ENCODE results near the gene IL1RN. TPM values are rescaled to one million over a fixed set of nuclear protein-coding genes. Genes with fewer than 3 reads are reported as not detected.
A peak's percentile ranks its signal among the peaks of the same experiment; 100 is the strongest.

The IL1RN gene
- total and polyA plus RNA-seq, 2 of the 13 experiments (the other 11 are each of a cell fraction or from before 2014, with no cell fraction given), result 21.2 to 101 TPM

DNA sequence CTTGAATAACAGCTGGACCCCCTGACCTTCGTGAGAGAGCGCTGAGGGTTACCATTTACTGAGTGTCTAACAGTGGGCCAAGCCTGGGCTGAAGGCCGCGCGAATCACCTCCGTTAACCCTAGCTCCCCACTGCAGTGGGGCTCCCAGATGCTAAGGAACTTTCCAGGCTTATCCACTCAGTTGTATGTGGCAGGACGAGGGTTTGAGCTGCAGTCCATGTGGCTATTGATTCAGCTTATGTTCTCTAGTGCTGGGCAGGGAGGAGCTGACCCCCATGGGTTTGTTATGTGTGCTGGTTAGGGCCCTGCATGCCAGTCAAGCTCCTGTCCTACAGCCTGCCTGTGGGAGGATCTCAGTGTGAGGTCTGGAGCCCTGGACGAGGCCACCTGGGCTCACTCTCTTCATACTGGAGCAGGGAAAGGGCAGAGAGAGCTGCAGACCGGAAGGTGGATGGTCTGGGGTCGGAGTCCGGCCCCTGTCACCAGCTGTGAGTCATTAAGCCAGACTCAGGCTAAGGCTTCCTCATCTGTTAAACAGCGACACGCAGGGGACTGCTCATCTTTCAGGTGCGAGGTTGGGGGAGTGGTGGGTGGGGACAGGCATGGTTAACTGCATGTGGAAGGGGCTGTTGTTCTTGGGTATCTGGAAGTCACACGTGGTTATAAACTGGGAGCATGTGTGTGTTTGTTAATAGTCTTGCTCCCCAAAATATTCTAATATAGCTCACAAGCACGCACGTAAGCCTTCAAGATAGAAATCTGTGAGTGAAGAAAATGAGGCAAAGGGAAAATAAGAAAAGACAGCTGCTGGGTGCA, 52.9 kb downstream of the IL1RN start (continued):
- TF ChIP-seq, protein P1, sequence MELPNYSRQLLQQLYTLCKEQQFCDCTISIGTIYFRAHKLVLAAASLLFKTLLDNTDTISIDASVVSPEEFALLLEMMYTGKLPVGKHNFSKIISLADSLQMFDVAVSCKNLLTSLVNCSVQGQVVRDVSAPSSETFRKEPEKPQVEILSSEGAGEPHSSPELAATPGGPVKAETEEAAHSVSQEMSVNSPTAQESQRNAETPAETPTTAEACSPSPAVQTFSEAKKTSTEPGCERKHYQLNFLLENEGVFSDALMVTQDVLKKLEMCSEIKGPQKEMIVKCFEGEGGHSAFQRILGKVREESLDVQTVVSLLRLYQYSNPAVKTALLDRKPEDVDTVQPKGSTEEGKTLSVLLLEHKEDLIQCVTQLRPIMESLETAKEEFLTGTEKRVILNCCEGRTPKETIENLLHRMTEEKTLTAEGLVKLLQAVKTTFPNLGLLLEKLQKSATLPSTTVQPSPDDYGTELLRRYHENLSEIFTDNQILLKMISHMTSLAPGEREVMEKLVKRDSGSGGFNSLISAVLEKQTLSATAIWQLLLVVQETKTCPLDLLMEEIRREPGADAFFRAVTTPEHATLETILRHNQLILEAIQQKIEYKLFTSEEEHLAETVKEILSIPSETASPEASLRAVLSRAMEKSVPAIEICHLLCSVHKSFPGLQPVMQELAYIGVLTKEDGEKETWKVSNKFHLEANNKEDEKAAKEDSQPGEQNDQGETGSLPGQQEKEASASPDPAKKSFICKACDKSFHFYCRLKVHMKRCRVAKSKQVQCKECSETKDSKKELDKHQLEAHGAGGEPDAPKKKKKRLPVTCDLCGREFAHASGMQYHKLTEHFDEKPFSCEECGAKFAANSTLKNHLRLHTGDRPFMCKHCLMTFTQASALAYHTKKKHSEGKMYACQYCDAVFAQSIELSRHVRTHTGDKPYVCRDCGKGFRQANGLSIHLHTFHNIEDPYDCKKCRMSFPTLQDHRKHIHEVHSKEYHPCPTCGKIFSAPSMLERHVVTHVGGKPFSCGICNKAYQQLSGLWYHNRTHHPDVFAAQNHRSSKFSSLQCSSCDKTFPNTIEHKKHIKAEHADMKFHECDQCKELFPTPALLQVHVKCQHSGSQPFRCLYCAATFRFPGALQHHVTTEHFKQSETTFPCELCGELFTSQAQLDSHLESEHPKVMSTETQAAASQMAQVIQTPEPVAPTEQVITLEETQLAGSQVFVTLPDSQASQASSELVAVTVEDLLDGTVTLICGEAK (IDR thresholded peaks at IDR 0.05), result no peak
- TF ChIP-seq, protein P1 (CRISPR knock-in tag; IDR thresholded peaks at IDR 0.05), result no peak; the same call in 1 of the 2 replicates
- TF ChIP-seq MTF1 (CRISPR knock-in tag; IDR thresholded peaks at IDR 0.05), result no peak
- TF ChIP-seq, protein P2, sequence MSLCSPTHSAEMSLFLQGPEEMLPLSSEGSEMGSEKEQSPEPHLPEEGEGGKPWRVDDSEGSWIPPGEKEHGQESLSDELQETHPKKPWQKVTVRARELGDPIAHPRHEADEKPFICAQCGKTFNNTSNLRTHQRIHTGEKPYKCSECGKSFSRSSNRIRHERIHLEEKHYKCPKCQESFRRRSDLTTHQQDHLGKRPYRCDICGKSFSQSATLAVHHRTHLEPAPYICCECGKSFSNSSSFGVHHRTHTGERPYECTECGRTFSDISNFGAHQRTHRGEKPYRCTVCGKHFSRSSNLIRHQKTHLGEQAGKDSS (CRISPR knock-in tag; IDR thresholded peaks at IDR 0.05; ENCODE audit: borderline replicate concordance, low read depth), result peak; percentile 90; the same call in 1 of the 2 replicates
- TF ChIP-seq JUN (CRISPR knock-in tag; IDR thresholded peaks at IDR 0.05), result peak; percentile 84; the same call in 1 of the 2 replicates
- no peak for TF ChIP-seq PAWR (CRISPR knock-in tag; IDR thresholded peaks at IDR 0.05; ENCODE audit: borderline replicate concordance)
- TF ChIP-seq SIN3B (IDR thresholded peaks at IDR 0.05; ENCODE audit: low read length), result no peak
- TF ChIP-seq ZNF660 (CRISPR knock-in tag; IDR thresholded peaks at IDR 0.05; ENCODE audit: borderline replicate concordance, low read depth), result no peak
- peak; percentile 56; the same call in 1 of the 2 replicates for TF ChIP-seq ZMYM4 (CRISPR knock-in tag; IDR thresholded peaks at IDR 0.05)
- TF ChIP-seq ATAD3A (CRISPR knock-in tag; IDR thresholded peaks at IDR 0.05), result no peak
- no peak for TF ChIP-seq ARID2 (CRISPR knock-in tag; IDR thresholded peaks at IDR 0.05; ENCODE audit: borderline replicate concordance)
- TF ChIP-seq TBL1XR1 (IDR thresholded peaks at IDR 0.05; ENCODE audit: borderline replicate concordance, low read length, partially characterized antibody), result peak; percentile 29
- TF ChIP-seq RFXAP (CRISPR knock-in tag; IDR thresholded peaks at IDR 0.05; ENCODE audit: borderline replicate concordance), result 0 out of 2 replicates have a peak, but pooled peaks have one; percentile 42
- peak; percentile 76; the same call in 1 of the 2 replicates for TF ChIP-seq MIER3 (CRISPR knock-in tag; IDR thresholded peaks at IDR 0.05; ENCODE audit: borderline replicate concordance)
- peak; percentile 84; the same call in 1 of the 2 replicates for TF ChIP-seq ZNF839 (CRISPR knock-in tag; IDR thresholded peaks at IDR 0.05; ENCODE audit: borderline replicate concordance)
- TF ChIP-seq, protein P3, sequence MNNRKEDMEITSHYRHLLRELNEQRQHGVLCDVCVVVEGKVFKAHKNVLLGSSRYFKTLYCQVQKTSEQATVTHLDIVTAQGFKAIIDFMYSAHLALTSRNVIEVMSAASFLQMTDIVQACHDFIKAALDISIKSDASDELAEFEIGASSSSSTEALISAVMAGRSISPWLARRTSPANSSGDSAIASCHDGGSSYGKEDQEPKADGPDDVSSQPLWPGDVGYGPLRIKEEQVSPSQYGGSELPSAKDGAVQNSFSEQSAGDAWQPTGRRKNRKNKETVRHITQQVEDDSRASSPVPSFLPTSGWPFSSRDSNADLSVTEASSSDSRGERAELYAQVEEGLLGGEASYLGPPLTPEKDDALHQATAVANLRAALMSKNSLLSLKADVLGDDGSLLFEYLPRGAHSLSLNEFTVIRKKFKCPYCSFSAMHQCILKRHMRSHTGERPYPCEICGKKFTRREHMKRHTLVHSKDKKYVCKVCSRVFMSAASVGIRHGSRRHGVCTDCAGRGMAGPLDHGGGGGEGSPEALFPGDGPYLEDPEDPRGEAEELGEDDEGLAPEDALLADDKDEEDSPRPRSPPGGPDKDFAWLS (CRISPR knock-in tag; IDR thresholded peaks at IDR 0.05; ENCODE audit: borderline replicate concordance), result no peak
